ENCODE measurements around the gene NIT2.

Gene NIT2

DNA sequence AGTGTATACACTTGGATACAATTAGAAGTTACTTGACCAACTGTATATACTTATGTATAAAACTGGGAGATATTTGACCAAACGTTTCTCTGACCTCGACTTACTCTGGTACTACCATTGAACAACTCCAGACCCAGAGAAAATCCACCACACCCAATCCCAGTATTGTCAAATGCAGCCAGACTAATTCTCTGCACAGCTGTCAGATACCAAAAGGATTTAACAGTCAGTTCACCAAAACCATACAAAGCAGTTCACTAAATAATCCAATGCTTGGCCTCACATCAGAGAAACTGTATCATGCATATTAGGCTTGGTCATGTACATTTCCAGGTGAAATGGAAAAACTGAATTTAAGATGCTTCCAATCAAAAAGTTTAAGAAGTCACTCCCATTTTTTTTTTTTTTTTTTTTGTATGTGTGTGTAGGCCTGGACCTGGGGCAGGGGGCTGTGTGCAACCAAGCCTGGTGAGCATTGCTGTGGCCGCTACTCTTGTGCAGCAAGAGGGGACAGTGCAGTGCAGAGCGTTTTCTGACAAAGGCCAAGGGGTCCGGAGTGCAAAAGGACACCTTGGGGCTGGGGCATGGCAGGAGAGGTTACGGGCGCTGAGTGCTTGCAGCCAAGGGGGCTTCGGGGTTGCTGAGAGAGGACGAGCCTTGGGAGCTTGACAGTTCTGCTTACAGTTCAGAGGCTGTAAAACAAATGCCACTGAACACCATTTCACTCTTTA lies 64.9 kb downstream of the NIT2 start:
- no peak for FAIRE-seq

GRCh38 chr3:100400419-100400779 lies 65.8 kb downstream of the NIT2 start:
- no peak for FAIRE-seq

DNA sequence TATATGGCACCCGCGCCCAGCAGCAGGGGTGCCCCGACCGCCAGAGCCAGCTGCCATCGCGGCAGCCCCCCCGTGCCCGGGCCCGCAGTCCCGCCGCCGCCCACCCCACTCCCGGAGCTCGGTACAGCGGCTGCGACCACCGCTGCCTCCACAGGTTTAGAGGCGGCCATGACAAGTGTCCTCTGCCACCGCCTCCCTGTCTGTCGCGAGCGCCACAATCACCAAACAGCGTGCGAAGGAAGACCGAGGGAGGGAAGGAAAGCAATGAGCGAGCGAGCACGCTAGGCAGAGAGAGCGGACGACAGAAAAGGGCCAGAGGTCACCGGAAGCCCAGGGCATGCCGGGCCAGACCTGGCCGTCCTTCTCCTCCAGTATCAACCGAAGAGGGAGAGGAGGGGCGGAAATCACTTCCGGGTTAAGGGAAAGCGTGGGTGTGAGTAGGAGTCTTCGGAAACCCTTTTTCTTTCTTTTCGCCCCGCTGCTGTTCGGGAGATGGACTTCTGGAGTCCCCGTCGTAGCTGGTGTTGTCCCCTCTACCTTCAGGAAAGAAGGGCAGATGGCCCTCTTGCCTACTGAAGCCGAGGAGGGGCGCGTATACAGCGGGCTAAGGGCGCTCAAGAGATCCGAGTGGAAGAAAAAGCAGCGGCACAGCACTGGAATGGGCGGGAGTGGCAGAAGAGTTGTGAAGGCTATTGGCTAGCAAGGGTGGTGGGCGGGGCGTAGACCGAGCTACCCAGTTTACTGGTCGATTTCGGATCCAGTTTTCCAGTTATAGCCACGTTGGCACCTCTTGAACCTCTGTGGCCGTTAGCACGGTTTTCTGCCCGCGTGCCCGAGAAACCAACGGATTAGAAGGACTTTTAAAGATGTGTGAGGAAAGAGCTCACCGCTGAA lies 66.5 kb downstream of the NIT2 start, which contains the start of the genes LNP1 and TOMM70:
LNP1 (plus strand) TSS at position 760 of the 894 bp plus-strand sequence. CDS start 28,191 bp downstream, outside the sequence.
TOMM70 (minus strand) TSS at position 310 of the 894 bp plus-strand sequence; CDS start at position 170, 140 bp downstream.
- peak; percentile 96 for FAIRE-seq

- FAIRE-seq, result no peak
These were observed 67.1 kb downstream of the NIT2 start for GRCh38 chr3:100401674-100402041.

DNA sequence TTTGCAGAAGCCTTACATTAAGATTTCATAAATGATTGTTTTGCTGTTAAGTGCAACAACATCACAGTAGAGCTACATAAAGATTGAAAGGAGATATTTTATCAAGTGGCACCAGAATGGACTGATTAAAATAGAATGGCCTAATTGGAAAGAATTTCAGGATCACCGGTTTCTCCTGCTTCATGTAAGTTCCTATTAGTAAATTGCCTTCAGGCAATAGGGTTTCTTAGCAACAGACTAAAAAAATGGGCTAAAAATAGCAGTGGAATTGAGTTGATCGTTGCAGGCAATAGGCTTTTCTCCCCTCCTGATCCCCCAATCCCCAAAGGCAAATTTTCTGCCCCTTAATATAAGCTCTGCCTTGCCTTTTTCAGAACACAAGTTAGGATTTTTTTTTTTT lies 67.7 kb downstream of the NIT2 start:
- FAIRE-seq, result no peak

- peak; percentile 65 for FAIRE-seq
These were observed 68.3 kb downstream of the NIT2 start for GRCh38 chr3:100402891-100403290.

DNA sequence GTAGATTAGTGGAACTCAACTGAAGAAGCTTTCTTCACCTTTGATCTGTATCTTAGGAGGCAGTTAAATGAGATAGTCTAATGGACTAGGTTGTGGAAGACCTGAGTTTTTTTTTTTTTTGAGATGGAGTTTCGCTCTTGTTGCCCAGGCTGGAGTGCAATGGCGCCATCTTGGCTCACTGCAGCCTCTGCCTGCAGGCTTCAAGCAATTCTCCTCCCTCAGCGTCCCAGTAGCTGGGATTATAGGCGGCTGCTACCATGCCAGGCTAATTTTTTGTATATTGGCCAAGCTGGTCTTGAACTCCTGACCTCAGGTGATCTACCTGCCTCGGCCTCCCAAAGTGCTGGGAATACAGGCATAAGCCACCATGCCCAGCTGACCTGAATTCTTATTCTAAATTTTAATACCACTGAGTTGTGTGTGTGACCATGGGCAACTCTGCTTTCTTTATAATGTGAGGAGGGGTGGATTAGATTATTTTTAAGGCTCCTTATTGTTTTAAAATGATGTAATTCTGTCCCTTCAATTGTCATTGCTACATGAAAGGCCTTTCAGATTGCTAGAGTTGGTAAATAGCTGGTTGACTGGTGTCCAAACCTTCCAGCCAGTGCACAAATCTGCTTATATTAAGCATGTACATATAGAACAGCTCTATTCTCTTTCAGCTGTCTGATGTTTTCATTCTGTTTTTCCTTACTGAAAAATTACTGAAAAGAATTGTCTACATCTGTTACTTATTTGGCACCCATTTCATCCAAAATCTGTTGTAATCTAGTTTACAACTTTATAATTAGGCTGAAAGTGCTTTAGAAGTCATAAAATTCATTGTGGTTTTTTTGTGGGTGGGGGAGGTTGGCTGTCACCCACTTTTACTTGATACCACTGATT lies 69.0 kb downstream of the NIT2 start:
- FAIRE-seq, result no peak

DNA sequence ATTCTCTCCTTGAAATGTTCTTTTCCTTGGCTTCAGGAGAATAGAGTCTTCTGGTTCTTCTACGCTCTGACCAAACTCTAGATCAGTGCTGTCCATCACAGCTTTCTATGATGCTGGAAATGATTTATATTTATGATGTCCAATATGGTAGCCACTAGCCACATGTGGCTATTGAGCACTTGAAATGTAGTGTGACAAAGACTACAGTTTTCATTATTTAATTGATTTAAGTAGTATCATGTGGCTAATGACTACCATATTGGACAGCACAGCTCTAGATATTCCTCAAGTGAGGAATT lies 69.6 kb downstream of the NIT2 start:
- FAIRE-seq, result no peak

- FAIRE-seq, result no peak
These were observed 72.6 kb downstream of the NIT2 start for GRCh38 chr3:100407164-100407563.

- no peak for FAIRE-seq
These were observed 73.5 kb downstream of the NIT2 start for GRCh38 chr3:100407977-100408532.
